Endodermal cell (in vitro differentiated cells): Measurements from ENCODE around the gene MOSPD3. TPM values are rescaled to one million over a fixed set of nuclear protein-coding genes. Genes with fewer than 3 reads are reported as not detected.
"Not testable (repeated sequence)": the region's sequence is repeated elsewhere in the genome, so short reads cannot be mapped to it uniquely, and the experiment has no call there.

Source experiments
- DNase-seq: peaks from one replicate; pipeline ENCODE4 v3.0.0-alpha.2; 2017
- H3K27ac ChIP-seq: 2 replicates; pipeline ENCODE4 v1.5.1; 2013; ENCODE audit warnings: mild to moderate bottlenecking, low read depth, low read length, moderate library complexity
- H3K27me3 ChIP-seq: 2 replicates; pipeline ENCODE4 v1.6.1; 2013; ENCODE audit warnings: mild to moderate bottlenecking, low read length, moderate library complexity; ENCODE audit not compliant: insufficient read depth, control insufficient read depth, poor library complexity, severe bottlenecking
- H3K36me3 ChIP-seq: 2 replicates; pipeline ENCODE4 v1.7.0; 2013; ENCODE audit warnings: mild to moderate bottlenecking, low read length, moderate library complexity; ENCODE audit not compliant: control insufficient read depth, insufficient read depth
- H3K4me1 ChIP-seq: one replicate; pipeline ENCODE4 v1.7.0; 2013; ENCODE audit warnings: low read length; ENCODE audit not compliant: control insufficient read depth, insufficient read depth
- H3K4me3 ChIP-seq: 2 replicates; pipeline ENCODE4 v1.5.1; 2013; ENCODE audit warnings: mild to moderate bottlenecking, low read length, moderate library complexity
- H3K9ac ChIP-seq: 2 replicates; pipeline ENCODE4 v1.6.1; 2013; ENCODE audit warnings: mild to moderate bottlenecking, low read length, moderate library complexity; ENCODE audit not compliant: poor library complexity, severe bottlenecking; ENCODE audit errors: extremely low read depth
- H3K9me3 ChIP-seq: 2 replicates; pipeline ENCODE4 v1.6.1; 2013; ENCODE audit warnings: mild to moderate bottlenecking, low read length, moderate library complexity; ENCODE audit not compliant: control insufficient read depth
- H3K27ac Mint-ChIP-seq: 2 replicates; pipeline ENCODE4 v1.8.0; 2020; ENCODE audit warnings: mixed read lengths
- H3K27me3 Mint-ChIP-seq: 2 replicates; pipeline ENCODE4 v1.8.0; 2021; ENCODE audit warnings: mild to moderate bottlenecking, mixed read lengths; ENCODE audit not compliant: insufficient read depth
- H3K36me3 Mint-ChIP-seq: 2 replicates; pipeline ENCODE4 v1.8.0; 2020; ENCODE audit warnings: low read depth, mixed read lengths
- H3K4me1 Mint-ChIP-seq: 2 replicates; pipeline ENCODE4 v1.8.0; 2020; ENCODE audit warnings: mixed read lengths
- H3K4me3 Mint-ChIP-seq: 2 replicates; pipeline ENCODE4 v1.8.0; 2020; ENCODE audit warnings: mild to moderate bottlenecking, moderate library complexity, mixed read lengths
- H3K9me3 Mint-ChIP-seq: 2 replicates; pipeline ENCODE4 v1.8.0; 2020; ENCODE audit warnings: mild to moderate bottlenecking, mixed read lengths
- WGBS, 2 experiments: methylation state at CpG; one replicate each; pipeline versions ENCODE4 v1.1.5 to v1.1.7; 2013; ENCODE audit warnings: missing lambda C conversion rate in 2 of 2, mixed read lengths in 1 of 2; ENCODE audit not compliant: insufficient coverage in 1 of 2, insufficient read length in 1 of 2; 5-methylcytosine and 5-hydroxymethylcytosine counted together
- total RNA-seq, 2 donors: library from RNA; stranded (reverse); fragmentation: NEBNext Ultra II Directional in 1 of 2; extraction: Animal tissue kit (Norgen Biotek cat#: 25700) in 1 of 2; gene quantifications; 2 replicates in 1 of 2; 3 replicates in 1 of 2; pipeline ENCODE4 v1.2.1, GENCODE V29; 2021
- TF ChIP-seq, protein P1 (sequence below): fragments of 200-600 bp; sonication (generic); conservative IDR thresholded peaks from 2 replicates; pipeline ENCODE4 v1.5.0; 2021; ENCODE audit warnings: antibody characterized with exemption, mild to moderate bottlenecking

MOSPD3 gene
- total RNA-seq, 2 donors from 2014 or later = 19.8 to 25.5 TPM

DNA sequence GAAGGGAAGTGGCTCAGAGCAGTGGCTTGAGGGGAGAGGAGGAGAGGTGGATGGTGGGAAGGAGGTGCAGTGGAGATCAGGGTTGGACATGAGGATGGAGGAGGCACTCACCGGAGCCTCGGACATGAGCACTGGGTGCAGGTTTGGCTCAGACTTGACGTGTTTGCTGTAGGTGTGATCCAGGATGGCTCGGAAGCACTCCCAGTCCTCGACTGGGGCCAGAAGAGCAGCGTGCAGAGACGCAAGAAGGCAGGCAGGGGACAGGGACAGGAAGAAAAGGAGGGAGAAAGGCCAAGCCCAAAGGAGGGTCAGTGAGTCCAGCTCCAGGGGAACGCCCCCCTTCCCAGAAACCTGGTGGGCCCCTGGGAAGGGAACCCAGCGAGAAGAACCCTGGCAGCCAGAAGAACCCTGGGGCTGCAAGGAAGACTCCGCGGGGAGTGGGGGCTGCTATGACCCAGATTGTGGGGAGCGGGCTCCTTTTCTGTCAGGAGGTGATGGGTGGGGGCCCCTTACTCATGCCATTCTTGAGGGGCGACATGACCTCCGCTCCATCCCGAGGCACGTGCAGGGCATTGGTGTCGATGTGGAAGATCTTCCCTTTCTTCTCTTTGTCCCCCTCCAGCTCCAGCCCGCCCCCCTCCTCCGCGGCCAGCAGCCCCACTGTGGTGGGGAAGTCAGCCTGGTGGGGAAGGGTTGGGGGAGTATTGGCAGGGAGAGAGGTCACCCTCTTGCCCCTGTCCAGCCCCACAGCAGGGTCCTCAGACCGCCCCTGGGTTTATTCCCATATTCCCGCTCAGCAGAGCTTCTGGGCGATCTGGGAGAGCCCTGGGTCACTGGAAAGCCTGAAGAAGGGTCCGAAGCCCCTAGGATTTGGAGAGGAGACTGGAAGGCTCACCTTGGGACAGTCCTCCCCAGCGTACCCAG lies 42.8 kb downstream of the MOSPD3 start:
- no peak for DNase-seq
- H3K27me3 Mint-ChIP-seq = peaks cover 53% of the 10 kb centered on the region
- peaks cover 1% of the 10 kb centered on the region for H3K9me3 Mint-ChIP-seq
- no peaks in the 10 kb centered on the region for H3K4me1 ChIP-seq
- H3K36me3 ChIP-seq = no peaks in the 10 kb centered on the region
- TF ChIP-seq, protein P1, sequence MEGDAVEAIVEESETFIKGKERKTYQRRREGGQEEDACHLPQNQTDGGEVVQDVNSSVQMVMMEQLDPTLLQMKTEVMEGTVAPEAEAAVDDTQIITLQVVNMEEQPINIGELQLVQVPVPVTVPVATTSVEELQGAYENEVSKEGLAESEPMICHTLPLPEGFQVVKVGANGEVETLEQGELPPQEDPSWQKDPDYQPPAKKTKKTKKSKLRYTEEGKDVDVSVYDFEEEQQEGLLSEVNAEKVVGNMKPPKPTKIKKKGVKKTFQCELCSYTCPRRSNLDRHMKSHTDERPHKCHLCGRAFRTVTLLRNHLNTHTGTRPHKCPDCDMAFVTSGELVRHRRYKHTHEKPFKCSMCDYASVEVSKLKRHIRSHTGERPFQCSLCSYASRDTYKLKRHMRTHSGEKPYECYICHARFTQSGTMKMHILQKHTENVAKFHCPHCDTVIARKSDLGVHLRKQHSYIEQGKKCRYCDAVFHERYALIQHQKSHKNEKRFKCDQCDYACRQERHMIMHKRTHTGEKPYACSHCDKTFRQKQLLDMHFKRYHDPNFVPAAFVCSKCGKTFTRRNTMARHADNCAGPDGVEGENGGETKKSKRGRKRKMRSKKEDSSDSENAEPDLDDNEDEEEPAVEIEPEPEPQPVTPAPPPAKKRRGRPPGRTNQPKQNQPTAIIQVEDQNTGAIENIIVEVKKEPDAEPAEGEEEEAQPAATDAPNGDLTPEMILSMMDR = no peak
- H3K27ac ChIP-seq = no peak overlapping the region
- no peak overlapping the region for H3K4me3 ChIP-seq
- H3K27ac Mint-ChIP-seq = no peak overlapping the region
- H3K9ac ChIP-seq = no peak overlapping the region
- H3K36me3 Mint-ChIP-seq = no peaks in the 10 kb centered on the region
- peaks cover 23% of the 10 kb centered on the region for H3K27me3 ChIP-seq
- 63 to 65% methylated on average over 13 to 24 of the region's 25 CpGs for WGBS, 2 experiments
- H3K4me3 Mint-ChIP-seq = no peak overlapping the region
- H3K4me1 Mint-ChIP-seq = no peaks in the 10 kb centered on the region
- no peaks in the 10 kb centered on the region for H3K9me3 ChIP-seq

- Histone ChIP-seq H3K27me3 (peaks cover 23% of the 10 kb centered on the region), H3K9me3 (no peaks in the 10 kb centered on the region), H3K4me1 (no peaks in the 10 kb centered on the region), H3K27ac (no peak within 1 kb of the TSS), H3K9ac (no peak within 1 kb of the TSS), H3K4me3 (no peak within 1 kb of the TSS), H3K36me3 (no peaks in the 10 kb centered on the region)
- TF ChIP-seq, protein P1 = no peak
- peaks cover 52% of the 10 kb centered on the region for H3K27me3 Mint-ChIP-seq
- H3K36me3 Mint-ChIP-seq = no peaks in the 10 kb centered on the region
- WGBS, 2 experiments = 11% methylated on average over 27 to 63 of the region's 63 CpGs
- H3K4me3 Mint-ChIP-seq = no peak within 1 kb of the TSS
- H3K9me3 Mint-ChIP-seq = peaks cover 1% of the 10 kb centered on the region
- peak; percentile 95 for DNase-seq
- H3K4me1 Mint-ChIP-seq = no peaks in the 10 kb centered on the region
- H3K27ac Mint-ChIP-seq = no peak within 1 kb of the TSS
Observed at GRCh38 chr7:100655908-100656674, 43.8 kb downstream of the MOSPD3 start, which contains the start of gene ACTL6B. Gene ACTL6B, minus strand, starts transcription at chr7:100656448. Its CDS starts 94 bp downstream, at chr7:100656354.

GRCh38 chr7:100662194-100662776 lies 49.9 kb downstream of the MOSPD3 start:
- not testable (repeated sequence) for H3K4me1 Mint-ChIP-seq, H3K36me3 ChIP-seq, H3K36me3 Mint-ChIP-seq, H3K27ac Mint-ChIP-seq, H3K9ac ChIP-seq, DNase-seq, H3K9me3 ChIP-seq, H3K4me1 ChIP-seq, H3K4me3 ChIP-seq, H3K9me3 Mint-ChIP-seq, H3K4me3 Mint-ChIP-seq, H3K27ac ChIP-seq, H3K27me3 ChIP-seq
- WGBS, 2 experiments = 88 to 90% methylated on average over 11 to 12 of the region's 12 CpGs
- peaks cover 33% of the 10 kb centered on the region for H3K27me3 Mint-ChIP-seq

Other genes starting within 250 kb of the MOSPD3 start
- gene PILRA, start 239.1 kb upstream of the MOSPD3 start, total RNA-seq = 10 to 100 TPM in 1 of 2 donors, 1 to 10 TPM in 1; 2.1 to 12.8 TPM
- 1 to 10 TPM; 1.9 to 2.3 TPM for gene ZCWPW1, start 183.8 kb upstream of the MOSPD3 start, total RNA-seq
- 10 to 100 TPM; 32.9 to 48.0 TPM for gene MEPCE, start 182.7 kb upstream of the MOSPD3 start, total RNA-seq
- 10 to 100 TPM; 43.8 to 65.6 TPM for gene PPP1R35, start 176.0 kb upstream of the MOSPD3 start, total RNA-seq
- gene SPACDR, start 148.3 kb upstream of the MOSPD3 start, total RNA-seq = 1 to 10 TPM; 1.3 to 1.5 TPM
- 10 to 100 TPM; 30.9 to 35.2 TPM for gene TSC22D4, start 133.3 kb upstream of the MOSPD3 start, total RNA-seq
- gene NYAP1, start 128.6 kb upstream of the MOSPD3 start, total RNA-seq = 1 to 10 TPM; 7.9 to 9.3 TPM
- gene AGFG2, start 73.3 kb upstream of the MOSPD3 start, total RNA-seq = 10 to 100 TPM in 1 of 2 donors, 1 to 10 TPM in 1; 8.5 to 28.9 TPM
- 1 to 10 TPM; 5.8 to 6.3 TPM for gene SAP25, start 38.6 kb upstream of the MOSPD3 start, total RNA-seq
- 10 to 100 TPM; 49.4 to 56.0 TPM for gene LRCH4, start 26.4 kb upstream of the MOSPD3 start, total RNA-seq
- 1 to 10 TPM; 1.3 to 3.0 TPM for gene FBXO24, start 26.2 kb upstream of the MOSPD3 start, total RNA-seq
- gene PCOLCE, start 10.2 kb upstream of the MOSPD3 start, total RNA-seq = 10 to 100 TPM; 17.5 to 37.7 TPM
- gene TFR2, start 29.0 kb downstream of the MOSPD3 start, total RNA-seq = 1 to 10 TPM; 1.4 to 2.1 TPM
- gene ACTL6B, start 43.9 kb downstream of the MOSPD3 start, total RNA-seq = not detected
- 100 to 1,000 TPM; 197 to 230 TPM for gene GNB2, start 61.2 kb downstream of the MOSPD3 start, total RNA-seq
- 100 to 1,000 TPM in 1 of 2 donors, 10 to 100 TPM in 1; 90.0 to 101 TPM for gene GIGYF1, start 81.7 kb downstream of the MOSPD3 start, total RNA-seq
- gene POP7, start 93.6 kb downstream of the MOSPD3 start, total RNA-seq = 10 to 100 TPM; 51.7 to 59.2 TPM
- gene EPO, start 107.9 kb downstream of the MOSPD3 start, total RNA-seq = under 1 TPM in 1 of 2 donors, not detected in 1; 0.33 TPM
- not detected for gene ZAN, start 121.1 kb downstream of the MOSPD3 start, total RNA-seq
- gene EPHB4, start 215.0 kb downstream of the MOSPD3 start, total RNA-seq = 100 to 1,000 TPM; 106 to 117 TPM
- gene SLC12A9, start 240.2 kb downstream of the MOSPD3 start, total RNA-seq = 10 to 100 TPM; 22.5 to 35.1 TPM